Memory B cell (primary cell): Measurements from ENCODE around the gene NCOA1.
A peak's percentile ranks its signal among the peaks of the same experiment; 100 is the strongest.

Experiments
- ATAC-seq: fragments of 150-1000 bp; cut with Tn5 transposase; 2 replicates; pipeline ENCODE4 v1.10.0; 2021; ENCODE audit warnings: low read depth, mild to moderate bottlenecking, moderate library complexity
- DNase-seq, 2 donors: peaks; one replicate each; pipeline ENCODE4 v3.0.0; 2022; ENCODE audit warnings: low spot score in 2 of 2
- H3K27ac Mint-ChIP-seq: one replicate; pipeline ENCODE4 v1.8.0; 2022; ENCODE audit warnings: mild to moderate bottlenecking, moderate library complexity, mixed read lengths
- H3K27me3 Mint-ChIP-seq: one replicate; pipeline ENCODE4 v1.8.0; 2022; ENCODE audit warnings: mixed read lengths
- H3K36me3 Mint-ChIP-seq: one replicate; pipeline ENCODE4 v1.8.0; 2022; ENCODE audit warnings: mild to moderate bottlenecking, mixed read lengths
- H3K4me1 Mint-ChIP-seq: one replicate; pipeline ENCODE4 v1.8.0; 2022; ENCODE audit warnings: mixed read lengths
- H3K4me3 Mint-ChIP-seq: one replicate; pipeline ENCODE4 v1.8.0; 2022; ENCODE audit warnings: mild to moderate bottlenecking, moderate library complexity, mixed read lengths
- H3K9me3 Mint-ChIP-seq: one replicate; pipeline ENCODE4 v1.8.0; 2022; ENCODE audit warnings: mixed read lengths

NCOA1 gene

DNA sequence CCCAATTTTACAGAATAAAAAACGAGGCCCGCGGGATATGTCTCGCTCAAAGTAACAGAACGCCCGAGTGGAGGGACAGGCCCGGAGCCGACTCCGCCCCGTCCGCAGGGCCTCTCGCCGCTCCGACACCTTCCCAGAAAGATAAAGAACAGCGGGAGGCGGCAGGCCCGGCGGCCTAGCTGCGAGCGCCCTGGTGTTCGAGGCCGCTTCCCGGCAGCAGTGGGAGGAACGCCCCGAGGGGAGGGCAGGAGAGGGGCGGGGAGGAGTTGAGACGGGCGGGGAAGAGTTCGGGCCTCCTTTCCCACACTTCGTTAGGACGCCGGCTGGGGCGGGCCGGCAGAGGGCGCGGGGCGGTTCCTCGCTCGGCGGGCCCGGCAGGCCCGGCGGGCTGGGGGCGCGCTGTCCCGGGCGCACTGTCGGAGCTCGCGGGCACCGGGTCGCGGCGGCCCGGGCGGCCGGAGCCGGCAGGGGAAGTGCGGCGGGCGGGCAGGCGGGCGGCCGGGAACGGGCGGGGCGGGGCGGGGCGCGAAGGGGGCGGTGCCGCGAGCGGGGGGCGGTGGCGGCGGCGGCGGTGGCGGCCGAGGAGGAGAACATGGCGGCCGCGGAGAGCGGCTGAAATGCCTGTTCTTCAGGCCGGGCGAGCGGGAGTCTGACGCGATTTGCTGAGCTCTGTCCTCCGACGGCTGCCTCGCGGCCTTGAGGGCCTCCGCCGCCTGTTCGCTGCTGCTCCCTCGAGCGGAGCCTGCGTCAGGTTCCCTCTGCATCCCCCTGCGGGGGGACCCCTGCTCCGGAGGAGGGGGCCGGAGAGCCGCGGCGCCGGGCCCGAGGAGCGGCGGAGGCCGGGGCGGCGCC lies at the start of gene NCOA1:
Gene NCOA1, plus strand, starts transcription at position 565 of the 852 bp plus-strand sequence. CDS start 167,424 bp downstream, outside the sequence.
- Mint-ChIP-seq H3K27ac (peak within 1 kb of the TSS; percentile 88), H3K4me3 (peak within 1 kb of the TSS; percentile 87), H3K4me1 (peaks cover 29% of the 10 kb centered on the region), H3K27me3 (no peaks in the 10 kb centered on the region), H3K9me3 (no peaks in the 10 kb centered on the region), H3K36me3 (no peaks in the 10 kb centered on the region)
- DNase-seq, result peak; percentile 80 to 90
- ATAC-seq, result peak; percentile 80

- Mint-ChIP-seq H3K36me3 (peaks cover 7% of the 10 kb centered on the region), H3K4me3 (no peak overlapping the region), H3K27me3 (no peaks in the 10 kb centered on the region), H3K9me3 (no peaks in the 10 kb centered on the region), H3K27ac (no peak overlapping the region), H3K4me1 (peaks cover 3% of the 10 kb centered on the region)
- DNase-seq (no peak), ATAC-seq (no peak)
Observed at GRCh38 chr2:24448797-24449196, 42.3 kb upstream of the NCOA1 start.

DNA sequence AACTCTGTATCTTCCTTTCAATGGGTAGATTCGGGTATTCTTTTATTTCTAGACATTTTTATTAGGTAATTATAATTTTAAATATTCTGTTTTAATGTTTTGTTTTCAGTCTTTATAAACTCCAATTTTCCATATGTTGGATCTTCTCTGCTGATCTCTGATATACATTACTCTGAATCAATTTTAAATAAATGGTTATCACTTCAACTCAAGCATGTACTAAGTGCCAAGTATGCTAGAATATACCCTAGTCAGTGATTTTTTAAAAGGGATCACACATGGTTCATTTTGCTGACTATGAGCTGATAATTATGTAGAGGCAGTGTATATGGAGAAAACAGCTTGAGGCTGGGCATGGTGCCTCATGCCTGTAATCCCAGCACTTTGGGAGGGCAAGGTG lies 41.7 kb upstream of the NCOA1 start:
- Mint-ChIP-seq H3K36me3 (peaks cover 7% of the 10 kb centered on the region), H3K27ac (no peak overlapping the region), H3K4me3 (no peak overlapping the region), H3K9me3 (no peaks in the 10 kb centered on the region), H3K4me1 (peaks cover 3% of the 10 kb centered on the region), H3K27me3 (no peaks in the 10 kb centered on the region)
- DNase-seq (no peak), ATAC-seq (no peak)

GRCh38 chr2:24451805-24452501 lies 39.1 kb upstream of the NCOA1 start:
- no peak for DNase-seq
- peaks cover 5% of the 10 kb centered on the region for H3K4me1 Mint-ChIP-seq
- peaks cover 2% of the 10 kb centered on the region for H3K27me3 Mint-ChIP-seq
- no peak for ATAC-seq
- H3K9me3 Mint-ChIP-seq, result no peaks in the 10 kb centered on the region
- no peak overlapping the region for H3K4me3 Mint-ChIP-seq
- peaks cover 7% of the 10 kb centered on the region for H3K36me3 Mint-ChIP-seq
- H3K27ac Mint-ChIP-seq, result no peak overlapping the region

DNA sequence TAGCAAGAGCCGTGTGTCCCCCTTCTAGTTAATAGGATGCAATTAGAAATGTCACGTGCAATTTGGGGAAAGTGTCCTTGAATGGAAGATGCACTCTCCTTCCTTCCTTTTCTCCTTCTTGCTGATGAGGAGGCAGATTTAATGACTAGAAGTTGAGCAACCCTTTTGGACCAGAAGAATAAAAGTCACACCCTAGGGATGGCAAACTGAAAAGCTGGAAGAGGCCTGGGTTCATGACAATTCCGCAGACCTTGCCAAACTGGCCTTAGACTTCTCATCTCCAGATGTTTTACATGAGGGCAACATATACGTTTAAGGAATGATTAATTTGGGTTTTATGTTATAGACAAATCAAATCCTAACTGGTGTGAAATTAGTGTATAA lies 38.6 kb upstream of the NCOA1 start:
- ATAC-seq, result no peak
- H3K27me3 Mint-ChIP-seq, result peaks cover 2% of the 10 kb centered on the region

GRCh38 chr2:24453379-24454073 lies 37.5 kb upstream of the NCOA1 start:
- no peak overlapping the region for H3K27ac Mint-ChIP-seq
- H3K27me3 Mint-ChIP-seq, result peaks cover 2% of the 10 kb centered on the region
- ATAC-seq (no peak), DNase-seq (no peak)
- no peaks in the 10 kb centered on the region for H3K9me3 Mint-ChIP-seq
- peaks cover 5% of the 10 kb centered on the region for H3K4me1 Mint-ChIP-seq
- H3K36me3 Mint-ChIP-seq, result peaks cover 7% of the 10 kb centered on the region
- no peak overlapping the region for H3K4me3 Mint-ChIP-seq

More for the DNA sequence above, 38.6 kb upstream of the NCOA1 start:
- peaks cover 7% of the 10 kb centered on the region for H3K36me3 Mint-ChIP-seq
- no peak overlapping the region for H3K4me3 Mint-ChIP-seq
- peaks cover 5% of the 10 kb centered on the region for H3K4me1 Mint-ChIP-seq
- DNase-seq, result no peak
- H3K27ac Mint-ChIP-seq, result no peak overlapping the region
- H3K9me3 Mint-ChIP-seq, result no peaks in the 10 kb centered on the region

DNA sequence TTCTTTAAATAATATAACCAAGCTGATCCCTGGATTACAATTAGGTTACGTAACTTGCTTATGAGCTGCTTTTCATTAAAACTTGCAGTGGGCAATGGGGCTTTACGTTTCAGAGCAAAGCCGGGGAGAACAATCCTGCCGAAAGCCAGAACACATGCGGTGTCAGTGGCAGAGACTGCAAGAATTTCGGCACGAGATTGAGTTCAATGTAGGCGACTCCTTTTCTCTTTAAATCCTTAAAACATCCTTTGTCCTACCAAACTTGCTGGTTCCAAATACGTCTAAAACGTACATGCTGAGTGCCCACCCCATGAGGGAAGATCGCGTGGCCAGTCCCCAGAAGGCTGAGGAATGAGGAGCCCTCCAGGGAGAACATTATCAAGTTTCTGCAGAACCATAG lies 36.8 kb upstream of the NCOA1 start:
- Mint-ChIP-seq H3K36me3 (peaks cover 7% of the 10 kb centered on the region), H3K27me3 (peaks cover 2% of the 10 kb centered on the region), H3K9me3 (no peaks in the 10 kb centered on the region), H3K27ac (no peak overlapping the region), H3K4me3 (no peak overlapping the region), H3K4me1 (peaks cover 5% of the 10 kb centered on the region)
- DNase-seq (no peak), ATAC-seq (no peak)

DNA sequence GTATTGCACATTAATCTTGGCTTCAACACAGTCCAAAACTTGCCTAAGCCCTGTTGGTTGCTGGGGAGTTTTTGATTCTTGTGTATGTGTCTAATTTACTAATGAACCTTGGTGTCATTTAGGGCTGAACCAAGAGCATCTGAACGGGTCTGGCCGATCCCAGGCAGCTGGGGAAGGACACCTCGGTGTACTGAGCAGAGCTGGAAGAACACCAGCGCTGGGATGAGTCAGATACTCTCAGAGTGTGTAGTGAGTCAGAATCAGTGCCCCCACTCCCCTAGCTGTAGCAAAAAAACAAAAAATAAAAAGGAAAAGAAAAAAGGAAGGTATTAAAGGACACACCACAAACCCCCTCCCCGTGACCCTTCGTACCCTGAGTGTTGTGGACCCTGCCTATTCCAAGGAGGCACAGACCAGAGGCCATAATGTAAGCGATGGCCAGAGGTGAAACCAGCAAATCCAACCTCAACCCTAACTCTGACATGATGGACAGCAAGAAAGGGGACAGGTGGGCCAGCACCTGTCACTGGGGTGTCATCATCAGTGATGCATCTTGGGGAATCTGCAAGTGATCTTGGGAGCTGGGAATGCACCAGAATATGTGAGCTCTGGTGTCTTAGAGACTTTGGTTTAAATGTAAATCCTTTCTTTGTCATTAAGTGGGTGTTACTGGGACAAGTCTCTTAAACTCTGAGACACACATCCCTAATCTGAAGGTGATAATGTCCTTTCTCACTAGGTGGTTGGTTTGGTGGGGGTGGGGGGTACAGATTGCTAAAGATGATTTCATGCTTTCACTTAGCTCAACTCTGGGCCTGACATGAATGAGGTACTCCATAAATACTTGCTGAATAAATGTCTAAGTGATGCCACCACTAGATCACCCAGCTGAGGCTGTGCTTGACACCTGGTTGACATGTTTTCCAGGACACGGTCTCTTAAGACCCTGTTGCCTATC lies 34.2 kb upstream of the NCOA1 start:
- Mint-ChIP-seq H3K9me3 (no peaks in the 10 kb centered on the region), H3K4me3 (no peak overlapping the region), H3K36me3 (no peaks in the 10 kb centered on the region), H3K27me3 (peaks cover 2% of the 10 kb centered on the region), H3K27ac (no peak overlapping the region), H3K4me1 (peaks cover 7% of the 10 kb centered on the region)
- no peak for ATAC-seq
- DNase-seq, result no peak

GRCh38 chr2:24457696-24458386 lies 33.2 kb upstream of the NCOA1 start:
- ATAC-seq (no peak), DNase-seq (no peak)
- Mint-ChIP-seq H3K36me3 (no peaks in the 10 kb centered on the region), H3K9me3 (no peaks in the 10 kb centered on the region), H3K4me3 (no peak overlapping the region), H3K4me1 (peaks cover 7% of the 10 kb centered on the region), H3K27ac (no peak overlapping the region), H3K27me3 (peaks cover 2% of the 10 kb centered on the region)

- DNase-seq (no peak), ATAC-seq (no peak)
- no peak overlapping the region for H3K4me3 Mint-ChIP-seq
- peaks cover 7% of the 10 kb centered on the region for H3K4me1 Mint-ChIP-seq
- H3K27ac Mint-ChIP-seq, result no peak overlapping the region
- no peaks in the 10 kb centered on the region for H3K36me3 Mint-ChIP-seq
- H3K9me3 Mint-ChIP-seq, result no peaks in the 10 kb centered on the region
- peaks cover 2% of the 10 kb centered on the region for H3K27me3 Mint-ChIP-seq
Observed at GRCh38 chr2:24459224-24460161, 31.6 kb upstream of the NCOA1 start.

DNA sequence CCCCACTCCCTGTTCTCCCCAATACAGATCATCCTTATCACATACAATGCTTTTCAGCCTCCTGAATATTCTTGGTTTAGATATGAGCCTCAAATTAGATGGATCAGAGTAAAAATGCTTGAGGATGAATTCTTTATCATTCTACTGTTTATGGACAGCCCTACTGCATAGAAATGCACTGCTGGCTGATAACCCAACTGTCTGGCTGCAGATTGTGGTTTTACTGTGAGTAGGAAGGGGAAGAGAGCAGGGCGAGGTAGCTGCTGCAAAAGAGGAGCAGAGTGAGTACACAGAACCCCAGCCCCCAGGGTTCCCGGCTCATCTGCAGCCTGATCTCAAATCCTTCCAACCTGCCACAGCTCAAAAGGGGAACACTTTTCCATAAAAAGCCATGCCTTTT lies 29.4 kb upstream of the NCOA1 start:
- Mint-ChIP-seq H3K27me3 (peaks cover under 1% of the 10 kb centered on the region), H3K4me1 (peaks cover 5% of the 10 kb centered on the region), H3K27ac (no peak overlapping the region), H3K36me3 (no peaks in the 10 kb centered on the region), H3K9me3 (no peaks in the 10 kb centered on the region), H3K4me3 (peak overlapping the region; percentile 19)
- ATAC-seq, result no peak
- DNase-seq, result no peak

DNA sequence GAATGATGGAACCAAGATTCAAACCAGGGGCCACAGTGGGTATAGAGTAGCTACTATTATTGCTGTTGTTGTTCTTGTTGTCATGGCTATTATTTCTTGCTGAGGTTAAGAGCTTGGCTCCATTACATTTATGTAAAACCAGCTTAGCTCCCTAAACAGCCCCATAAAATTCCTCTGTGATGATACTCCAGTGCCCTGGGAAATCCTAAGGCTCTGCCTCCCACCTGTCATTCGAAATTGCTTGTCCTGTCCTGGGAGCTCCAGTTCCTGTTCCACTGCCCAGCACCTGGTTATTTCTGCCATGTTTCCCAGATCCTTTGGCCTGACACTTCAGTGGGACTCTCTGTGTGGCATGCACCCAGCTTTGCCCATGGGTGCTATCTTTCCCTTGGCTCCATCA lies 27.8 kb upstream of the NCOA1 start:
- peaks cover 5% of the 10 kb centered on the region for H3K4me1 Mint-ChIP-seq
- H3K27me3 Mint-ChIP-seq, result peaks cover 2% of the 10 kb centered on the region
- no peaks in the 10 kb centered on the region for H3K9me3 Mint-ChIP-seq
- DNase-seq, result no peak
- no peak overlapping the region for H3K4me3 Mint-ChIP-seq
- no peaks in the 10 kb centered on the region for H3K36me3 Mint-ChIP-seq
- no peak overlapping the region for H3K27ac Mint-ChIP-seq
- no peak for ATAC-seq
